ENCODE results near the gene ZNF385C.

DNA sequence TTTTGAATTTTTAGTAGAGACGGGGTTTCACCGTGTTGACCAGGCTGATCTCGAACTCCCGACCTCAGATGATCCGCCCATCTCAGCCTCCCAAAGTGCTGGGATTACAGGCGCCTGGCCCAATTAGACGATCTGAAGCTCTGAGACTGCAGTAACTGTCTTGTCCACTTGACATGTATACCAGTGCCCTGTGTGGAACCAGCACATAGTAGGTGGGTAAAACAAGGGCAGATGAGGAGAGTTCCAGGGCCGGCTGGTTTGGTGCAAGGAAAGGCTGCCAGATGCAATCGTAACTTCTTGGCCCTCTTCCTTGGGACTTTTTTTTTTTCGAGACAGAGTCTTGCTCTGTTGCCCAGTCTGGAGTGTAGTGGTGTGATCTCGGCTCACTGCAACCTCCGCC lies 50.9 kb downstream of the ZNF385C start:
- TF ChIP-seq, protein P1, sequence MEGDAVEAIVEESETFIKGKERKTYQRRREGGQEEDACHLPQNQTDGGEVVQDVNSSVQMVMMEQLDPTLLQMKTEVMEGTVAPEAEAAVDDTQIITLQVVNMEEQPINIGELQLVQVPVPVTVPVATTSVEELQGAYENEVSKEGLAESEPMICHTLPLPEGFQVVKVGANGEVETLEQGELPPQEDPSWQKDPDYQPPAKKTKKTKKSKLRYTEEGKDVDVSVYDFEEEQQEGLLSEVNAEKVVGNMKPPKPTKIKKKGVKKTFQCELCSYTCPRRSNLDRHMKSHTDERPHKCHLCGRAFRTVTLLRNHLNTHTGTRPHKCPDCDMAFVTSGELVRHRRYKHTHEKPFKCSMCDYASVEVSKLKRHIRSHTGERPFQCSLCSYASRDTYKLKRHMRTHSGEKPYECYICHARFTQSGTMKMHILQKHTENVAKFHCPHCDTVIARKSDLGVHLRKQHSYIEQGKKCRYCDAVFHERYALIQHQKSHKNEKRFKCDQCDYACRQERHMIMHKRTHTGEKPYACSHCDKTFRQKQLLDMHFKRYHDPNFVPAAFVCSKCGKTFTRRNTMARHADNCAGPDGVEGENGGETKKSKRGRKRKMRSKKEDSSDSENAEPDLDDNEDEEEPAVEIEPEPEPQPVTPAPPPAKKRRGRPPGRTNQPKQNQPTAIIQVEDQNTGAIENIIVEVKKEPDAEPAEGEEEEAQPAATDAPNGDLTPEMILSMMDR (conservative IDR thresholded peaks at IDR 0.05; ENCODE audit: low read length), result no peak
- TF ChIP-seq EZH2phosphoT487 (IDR thresholded peaks at IDR 0.05; ENCODE audit: borderline replicate concordance, low read depth, low read length), result no peak

Data from OCI-LY7 (cell line).